HepG2 (cell line): ENCODE data around the gene NPDC1. TPM values are rescaled to one million over a fixed set of nuclear protein-coding genes. Genes with fewer than 3 reads are reported as not detected.

Experiments
- ATF7-NPFF ChIP-seq: sonication (generic); formaldehyde crosslinking; IDR thresholded peaks from 2 replicates; pipeline ENCODE4 v1.8.1; 2023; ENCODE audit warnings: mild to moderate bottlenecking, low read depth, missing genetic modification reagents, moderate library complexity
- EP300 ChIP-seq, 3 experiments: sonication (generic) in 1 of 3; formaldehyde crosslinking in 1 of 3; IDR thresholded peaks; 2 replicates each; pipeline versions ENCODE4 v1.5.1 to v1.6.1; 2011 to 2020; ENCODE audit warnings: low read depth in 2 of 3, low read length in 2 of 3, borderline replicate concordance in 1 of 3, improper control_type of control experiment in 1 of 3, mild to moderate bottlenecking in 1 of 3, missing genetic modification reagents in 1 of 3, moderate library complexity in 1 of 3
- FOXK1 ChIP-seq: sonication (generic); formaldehyde crosslinking; IDR thresholded peaks from 2 replicates; pipeline ENCODE4 v1.4.0; 2020; ENCODE audit warnings: low read depth, missing genetic modification reagents, borderline replicate concordance
- GABPB1 ChIP-seq: IDR thresholded peaks from 2 replicates; pipeline ENCODE4 v1.6.1; 2016; ENCODE audit warnings: mild to moderate bottlenecking, missing genetic modification reagents, moderate library complexity, missing compliant biosample characterization
- GFI1 ChIP-seq: sonication (generic); formaldehyde crosslinking; IDR thresholded peaks from 2 replicates; pipeline ENCODE4 v1.5.0; 2020; ENCODE audit warnings: missing genetic modification reagents, mild to moderate bottlenecking, borderline replicate concordance
- HDAC1 ChIP-seq: sonication (generic); formaldehyde crosslinking; IDR thresholded peaks from 2 replicates; pipeline ENCODE4 v1.5.1; 2020; ENCODE audit warnings: mild to moderate bottlenecking, missing genetic modification reagents
- HINFP ChIP-seq: sonication (generic); formaldehyde crosslinking; IDR thresholded peaks from 2 replicates; pipeline ENCODE4 v1.4.0; 2020; ENCODE audit warnings: low read depth, mild to moderate bottlenecking, missing genetic modification reagents
- ISL2 ChIP-seq: sonication (generic); formaldehyde crosslinking; IDR thresholded peaks from 2 replicates; pipeline ENCODE4 v1.5.0; 2020; ENCODE audit warnings: missing genetic modification reagents
- NFIB ChIP-seq: sonication (generic); formaldehyde crosslinking; IDR thresholded peaks from 2 replicates; pipeline ENCODE4 v1.9.0; 2021; ENCODE audit warnings: missing genetic modification reagents, mild to moderate bottlenecking, borderline replicate concordance
- PBX2 ChIP-seq: IDR thresholded peaks from 2 replicates; pipeline ENCODE4 v1.6.1; 2016; ENCODE audit warnings: control low read depth
- SALL2 ChIP-seq: sonication (generic); formaldehyde crosslinking; IDR thresholded peaks from 2 replicates; pipeline ENCODE4 v1.8.1; 2023; ENCODE audit warnings: mild to moderate bottlenecking, missing genetic modification reagents, inconsistent platforms
- SIX4 ChIP-seq: sonication (generic); formaldehyde crosslinking; IDR thresholded peaks from 2 replicates; pipeline ENCODE4 v1.4.0; 2020; ENCODE audit warnings: missing genetic modification reagents
- TRIM24 ChIP-seq: sonication (generic); formaldehyde crosslinking; IDR thresholded peaks from 2 replicates; pipeline ENCODE4 v1.8.0; 2022; ENCODE audit warnings: mild to moderate bottlenecking, missing genetic modification reagents
- ZFP90 ChIP-seq: sonication (generic); formaldehyde crosslinking; IDR thresholded peaks from 2 replicates; pipeline ENCODE4 v1.8.0; 2022; ENCODE audit warnings: missing genetic modification reagents, mild to moderate bottlenecking, inconsistent platforms, borderline replicate concordance
- ZFX ChIP-seq: sonication (generic); formaldehyde crosslinking; IDR thresholded peaks from 2 replicates; pipeline ENCODE4 v1.4.0; 2020; ENCODE audit warnings: mild to moderate bottlenecking, low read depth, missing genetic modification reagents, moderate library complexity
- ZNF207 ChIP-seq: fragments of 450-650 bp; IDR thresholded peaks from 2 replicates; pipeline ENCODE4 v1.6.1; 2016; ENCODE audit warnings: antibody characterized with exemption, borderline replicate concordance
- ZNF431 ChIP-seq: sonication (generic); formaldehyde crosslinking; IDR thresholded peaks from 2 replicates; pipeline ENCODE4 v1.9.0; 2022; ENCODE audit warnings: missing genetic modification reagents, low read depth, mild to moderate bottlenecking, borderline replicate concordance
- ZNF563 ChIP-seq: sonication (generic); formaldehyde crosslinking; IDR thresholded peaks from 2 replicates; pipeline ENCODE4 v1.8.0; 2022; ENCODE audit warnings: mild to moderate bottlenecking, moderate library complexity, missing genetic modification reagents
- ZNF709 ChIP-seq: sonication (generic); formaldehyde crosslinking; IDR thresholded peaks from 2 replicates; pipeline ENCODE4 v1.5.0; 2020; ENCODE audit warnings: mild to moderate bottlenecking, missing genetic modification reagents
- ZNF788 ChIP-seq: sonication (generic); formaldehyde crosslinking; IDR thresholded peaks from 2 replicates; pipeline ENCODE4 v1.5.0; 2020; ENCODE audit warnings: mild to moderate bottlenecking, missing genetic modification reagents, borderline replicate concordance
- ZSCAN5A ChIP-seq: sonication (generic); formaldehyde crosslinking; IDR thresholded peaks from 2 replicates; pipeline ENCODE4 v1.8.0; 2022; ENCODE audit warnings: mild to moderate bottlenecking, missing genetic modification reagents, borderline replicate concordance
- polyA plus RNA-seq, 8 experiments: library from polyadenylated mRNA; depleted of rRNA in 3 of 8; stranded (reverse) in 7 of 8; unstranded in 1 of 8; fragments of >200 nt; fragmentation: Illumina TruSeq in 4 of 8; extraction: Trizol in 4 of 8; gene quantifications; 2 replicates each; pipeline versions ENCODE4 v1.2.1 to v1.2.3, GENCODE V29; 2011 to 2016; ENCODE audit warnings: low read depth in 4 of 8, missing spikeins in 1 of 8, mixed read lengths in 1 of 8; ENCODE audit not compliant: insufficient read depth in 1 of 8
- total RNA-seq, 5 experiments: library from RNA; depleted of rRNA; stranded (reverse); fragments of >200 nt; fragmentation: Illumina TruSeq; extraction: Trizol; gene quantifications; 2 replicates each; pipeline ENCODE4 v1.2.3, GENCODE V29; 2016; ENCODE audit warnings: low read depth in 1 of 5
- TF ChIP-seq, protein P1 (sequence below): sonication (generic); formaldehyde crosslinking; IDR thresholded peaks from 2 replicates; pipeline ENCODE4 v1.9.0; 2022; ENCODE audit warnings: missing genetic modification reagents, mild to moderate bottlenecking, borderline replicate concordance

The NPDC1 gene
- total and polyA plus RNA-seq, 2 of the 13 experiments (the other 11 are each of a cell fraction or from before 2014, with no cell fraction given): 0.84 to 5.4 TPM

- TF ChIP-seq ZNF207 (no peak), TRIM24 (CRISPR knock-in tag) (no peak), ZFP90 (0 out of 2 replicates have a peak, but pooled peaks have one; percentile 49), ZNF431 (no peak), ISL2 (CRISPR knock-in tag) (peak; percentile 24; the same call in 1 of the 2 replicates), ZNF709 (CRISPR knock-in tag) (0 out of 2 replicates have a peak, but pooled peaks have one; percentile 32), ZFX (no peak; the same call in none of the 2 replicates), ZNF788 (CRISPR knock-in tag) (no peak), HINFP (CRISPR knock-in tag) (no peak), HDAC1 (CRISPR knock-in tag) (peak; percentile 52; the same call in 1 of the 2 replicates), FOXK1 (no peak), PBX2 (CRISPR knock-in tag) (no peak), SIX4 (no peak), NFIB (CRISPR knock-in tag) (no peak), ATF7-NPFF (no peak), GABPB1 (CRISPR knock-in tag) (peak; percentile 37; the same call in 1 of the 2 replicates), GFI1 (CRISPR knock-in tag) (no peak), ZSCAN5A (CRISPR knock-in tag) (no peak), ZNF563 (CRISPR knock-in tag) (peak; percentile 78; the same call in 1 of the 2 replicates), EP300 (IDR thresholded peaks at IDR 0.05; ENCODE audit: low read depth in 2 of 2, low read length in 2 of 2) (no peak), EP300 (CRISPR knock-in tag; IDR thresholded peaks at IDR 0.05; ENCODE audit: borderline replicate concordance) (no peak), SALL2 (CRISPR knock-in tag) (0 out of 2 replicates have a peak, but pooled peaks have one; percentile 9)
- TF ChIP-seq, protein P1, sequence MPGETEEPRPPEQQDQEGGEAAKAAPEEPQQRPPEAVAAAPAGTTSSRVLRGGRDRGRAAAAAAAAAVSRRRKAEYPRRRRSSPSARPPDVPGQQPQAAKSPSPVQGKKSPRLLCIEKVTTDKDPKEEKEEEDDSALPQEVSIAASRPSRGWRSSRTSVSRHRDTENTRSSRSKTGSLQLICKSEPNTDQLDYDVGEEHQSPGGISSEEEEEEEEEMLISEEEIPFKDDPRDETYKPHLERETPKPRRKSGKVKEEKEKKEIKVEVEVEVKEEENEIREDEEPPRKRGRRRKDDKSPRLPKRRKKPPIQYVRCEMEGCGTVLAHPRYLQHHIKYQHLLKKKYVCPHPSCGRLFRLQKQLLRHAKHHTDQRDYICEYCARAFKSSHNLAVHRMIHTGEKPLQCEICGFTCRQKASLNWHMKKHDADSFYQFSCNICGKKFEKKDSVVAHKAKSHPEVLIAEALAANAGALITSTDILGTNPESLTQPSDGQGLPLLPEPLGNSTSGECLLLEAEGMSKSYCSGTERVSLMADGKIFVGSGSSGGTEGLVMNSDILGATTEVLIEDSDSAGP (CRISPR knock-in tag): peak; percentile 65
These were observed 17.5 kb downstream of the NPDC1 start (continued) for GRCh38 chr9:137028263-137029057.
